Activated CD8-positive, alpha-beta T cell treated with anti-CD3 and anti-CD28 coated beads for 36 hours (primary cell): ENCODE measurements around the gene FAM13B. TPM values are rescaled to one million over a fixed set of nuclear protein-coding genes. Genes with fewer than 3 reads are reported as not detected.
"Not testable (repeated sequence)": the region's sequence is repeated elsewhere in the genome, so short reads cannot be mapped to it uniquely, and the experiment has no call there.

Source experiments
- ATAC-seq: fragments of 200-7000 bp; cut with Tn5 transposase; one replicate; pipeline ENCODE4 v1.10.0; 2021; ENCODE audit warnings: mild to moderate bottlenecking, moderate library complexity
- CTCF ChIA-PET: fragments of 350-600 bp; sonication (Branson Sonifier 250); formaldehyde crosslinking; loops from one replicate; lab custom pipeline; 2021; ENCODE audit warnings: antibody characterized with exemption; lab: Charles Lee
- POLR2A ChIA-PET: fragments of 350-600 bp; sonication (Branson Sonifier 250); formaldehyde crosslinking; loops from one replicate; lab custom pipeline; 2021; ENCODE audit warnings: antibody characterized with exemption; lab: Charles Lee
- DNase-seq: peaks from one replicate; pipeline ENCODE4 v3.0.0-alpha.2; 2020
- H3K27ac Mint-ChIP-seq: one replicate; pipeline ENCODE4 v1.8.0; 2021; ENCODE audit warnings: mild to moderate bottlenecking, mixed read lengths
- H3K27me3 Mint-ChIP-seq: one replicate; pipeline ENCODE4 v1.8.0; 2021; ENCODE audit warnings: mixed read lengths
- H3K36me3 Mint-ChIP-seq: one replicate; pipeline ENCODE4 v1.8.0; 2021; ENCODE audit warnings: low read depth, mixed read lengths
- H3K4me1 Mint-ChIP-seq: one replicate; pipeline ENCODE4 v1.8.0; 2021; ENCODE audit warnings: low read depth, mixed read lengths
- H3K4me3 Mint-ChIP-seq: one replicate; pipeline ENCODE4 v1.8.0; 2021; ENCODE audit warnings: mild to moderate bottlenecking, moderate library complexity, mixed read lengths
- H3K9me3 Mint-ChIP-seq: one replicate; pipeline ENCODE4 v1.8.0; 2021; ENCODE audit warnings: mixed read lengths
- CTCF ChIP-seq: fragments of 200-600 bp; IDR thresholded peaks from one replicate; pipeline ENCODE4 v1.8.0; 2022; ENCODE audit warnings: antibody characterized with exemption, mild to moderate bottlenecking
- intact Hi-C: fragments of 100-400 bp; cut with micrococcal nuclease; formaldehyde crosslinking; loops from one replicate; pipeline ENCODE4 v1.10.0; 2022
- total RNA-seq, 2 experiments: library from RNA; stranded (reverse); gene quantifications; one replicate each; pipeline ENCODE4 v1.2.3, GENCODE V29; 2021

The FAM13B gene
- total RNA-seq, 2 experiments from 2014 or later, result 14.8 to 17.5 TPM

- Mint-ChIP-seq H3K36me3 (peaks cover 39% of the 10 kb centered on the region), H3K4me1 (peaks cover 42% of the 10 kb centered on the region)
Measured at GRCh38 chr5:137994556-137994955, 38.3 kb downstream of the FAM13B start.

GRCh38 chr5:137989419-137989818, 43.5 kb downstream of the FAM13B start:
- Mint-ChIP-seq H3K27ac (no peak overlapping the region), H3K4me1 (peaks cover 10% of the 10 kb centered on the region), H3K4me3 (no peak overlapping the region), H3K27me3 (no peaks in the 10 kb centered on the region), H3K9me3 (no peaks in the 10 kb centered on the region), H3K36me3 (peaks cover 18% of the 10 kb centered on the region)
- intact Hi-C loops, result no loop called here
- POLR2A ChIA-PET, result no interaction called here
- TF ChIP-seq CTCF, result no peak
- no peak for ATAC-seq
- CTCF ChIA-PET, result interaction anchor here (0.7 to 2.8 kb wide), 4 partner anchors 34 to 80 kb away, joined by 3 to 8 read pairs (median 4); no protein-coding TSS in a partner anchor
- DNase-seq, result no peak

More at GRCh38 chr5:137994556-137994955, 38.3 kb downstream of the FAM13B start:
- no peak overlapping the region for H3K27ac Mint-ChIP-seq
- TF ChIP-seq CTCF, result no peak
- no peak for DNase-seq
- intact Hi-C loops, result no loop called here
- peaks cover 15% of the 10 kb centered on the region for H3K9me3 Mint-ChIP-seq
- H3K27me3 Mint-ChIP-seq, result no peaks in the 10 kb centered on the region
- no peak overlapping the region for H3K4me3 Mint-ChIP-seq
- no peak for ATAC-seq
- ChIA-PET CTCF (interaction anchor here (1.1 to 1.8 kb wide), 3 partner anchors 42 to 82 kb away, joined by 3 to 4 read pairs (median 3); no protein-coding TSS in a partner anchor), POLR2A (no interaction called here)

- no peak for TF ChIP-seq CTCF
- H3K9me3 Mint-ChIP-seq, result peaks cover 6% of the 10 kb centered on the region
- H3K27me3 Mint-ChIP-seq, result no peaks in the 10 kb centered on the region
- H3K36me3 Mint-ChIP-seq, result peaks cover 53% of the 10 kb centered on the region
- intact Hi-C loops, result no loop called here
- ATAC-seq (no peak), DNase-seq (no peak)
- POLR2A ChIA-PET, result no interaction called here
- CTCF ChIA-PET, result no interaction called here
- H3K27ac Mint-ChIP-seq, result no peak overlapping the region
- no peak overlapping the region for H3K4me3 Mint-ChIP-seq
- H3K4me1 Mint-ChIP-seq, result no peaks in the 10 kb centered on the region
Measured at GRCh38 chr5:137975208-137975607, 57.7 kb downstream of the FAM13B start.

GRCh38 chr5:137970384-137970783, 62.5 kb downstream of the FAM13B start:
- H3K36me3 Mint-ChIP-seq, result peaks cover 43% of the 10 kb centered on the region
- DNase-seq, H3K9me3 Mint-ChIP-seq, H3K4me1 Mint-ChIP-seq, H3K27ac Mint-ChIP-seq, H3K27me3 Mint-ChIP-seq, H3K4me3 Mint-ChIP-seq, ATAC-seq, CTCF ChIA-PET, POLR2A ChIA-PET, intact Hi-C loops: not testable (repeated sequence)

GRCh38 chr5:137960819-137961218, 72.1 kb downstream of the FAM13B start:
- Mint-ChIP-seq H3K4me3 (no peak overlapping the region), H3K9me3 (no peaks in the 10 kb centered on the region), H3K4me1 (no peaks in the 10 kb centered on the region), H3K27ac (no peak overlapping the region), H3K36me3 (peaks cover 32% of the 10 kb centered on the region), H3K27me3 (no peaks in the 10 kb centered on the region)
- DNase-seq, result no peak
- ATAC-seq, result no peak
- no peak for TF ChIP-seq CTCF
- intact Hi-C loops, result no loop called here
- CTCF ChIA-PET, result interaction anchor here (0.9 kb wide), 1 partner anchor 18 kb away, joined by 3 read pairs; no protein-coding TSS in a partner anchor
- POLR2A ChIA-PET, result no interaction called here
